ENCODE results near the gene CX3CR1.

GRCh38 chr3:39275963-39276593 lies 3.8 kb downstream of the CX3CR1 start:
- TF ChIP-seq CTCF (conservative IDR thresholded peaks at IDR 0.05; ENCODE audit: low read depth, low read length), result no peak
- TF ChIP-seq EZH2 (IDR thresholded peaks at IDR 0.05; ENCODE audit: low read length, unreplicated experiment), result no peak
- TF ChIP-seq EZH2phosphoT487 (IDR thresholded peaks at IDR 0.05; ENCODE audit: borderline replicate concordance, low read length), result no peak
